Neural crest cell (in vitro differentiated cells): ENCODE measurements around the gene KIAA0319L. TPM values are rescaled to one million over a fixed set of nuclear protein-coding genes. Genes with fewer than 3 reads are reported as not detected.
"Not testable (repeated sequence)": the region's sequence is repeated elsewhere in the genome, so short reads cannot be mapped to it uniquely, and the experiment has no call there.

Experiments
- DNase-seq: peaks from one replicate; pipeline ENCODE4 v3.0.0; 2021; ENCODE audit warnings: low read depth, mixed read lengths, low spot score
- H3K27ac Mint-ChIP-seq: one replicate; pipeline ENCODE4 v1.8.0; 2021; ENCODE audit warnings: mild to moderate bottlenecking, mixed read lengths; ENCODE audit not compliant: unreplicated experiment
- H3K27me3 Mint-ChIP-seq: 2 replicates; pipeline ENCODE4 v1.8.0; 2021; ENCODE audit warnings: low read depth, mild to moderate bottlenecking, mixed read lengths
- H3K36me3 Mint-ChIP-seq: 2 replicates; pipeline ENCODE4 v1.8.0; 2021; ENCODE audit warnings: low read depth, mild to moderate bottlenecking, mixed read lengths
- H3K4me1 Mint-ChIP-seq: 2 replicates; pipeline ENCODE4 v1.8.0; 2021; ENCODE audit warnings: mixed read lengths
- H3K4me3 Mint-ChIP-seq: one replicate; pipeline ENCODE4 v1.8.0; 2021; ENCODE audit warnings: mild to moderate bottlenecking, mixed read lengths
- H3K9me3 Mint-ChIP-seq: 2 replicates; pipeline ENCODE4 v1.8.0; 2021; ENCODE audit warnings: mixed read lengths
- CTCF ChIP-seq: fragments of 200-600 bp; sonication (generic); conservative IDR thresholded peaks from 2 replicates; pipeline ENCODE4 v1.5.0; 2021; ENCODE audit warnings: antibody characterized with exemption, mild to moderate bottlenecking
- total RNA-seq: library from RNA; stranded (reverse); gene quantifications from 2 replicates; pipeline ENCODE4 v1.2.1, GENCODE V29; 2021

The KIAA0319L gene
- total RNA-seq, 1 donor from 2014 or later: 54.2 TPM

GRCh38 chr1:35475356-35475755 lies 81.8 kb downstream of the KIAA0319L start:
- Mint-ChIP-seq H3K4me1 (peaks cover 8% of the 10 kb centered on the region), H3K9me3 (peaks cover 4% of the 10 kb centered on the region), H3K4me3 (no peak overlapping the region), H3K27me3 (no peaks in the 10 kb centered on the region), H3K36me3 (peaks cover 29% of the 10 kb centered on the region), H3K27ac (no peak overlapping the region)
- DNase-seq: no peak
- no peak for TF ChIP-seq CTCF

GRCh38 chr1:35473216-35473615 lies 84.0 kb downstream of the KIAA0319L start:
- H3K4me3 Mint-ChIP-seq, H3K27ac Mint-ChIP-seq, DNase-seq, H3K27me3 Mint-ChIP-seq, H3K9me3 Mint-ChIP-seq, H3K4me1 Mint-ChIP-seq: not testable (repeated sequence)
- H3K36me3 Mint-ChIP-seq: peaks cover 36% of the 10 kb centered on the region

GRCh38 chr1:35470977-35471613 lies 86.1 kb downstream of the KIAA0319L start:
- peaks cover 35% of the 10 kb centered on the region for H3K36me3 Mint-ChIP-seq
- DNase-seq: no peak
- no peaks in the 10 kb centered on the region for H3K27me3 Mint-ChIP-seq
- peaks cover 2% of the 10 kb centered on the region for H3K9me3 Mint-ChIP-seq
- H3K4me3 Mint-ChIP-seq: no peak overlapping the region
- H3K4me1 Mint-ChIP-seq: peaks cover 8% of the 10 kb centered on the region
- no peak overlapping the region for H3K27ac Mint-ChIP-seq
- no peak for TF ChIP-seq CTCF

GRCh38 chr1:35466120-35466519 lies 91.1 kb downstream of the KIAA0319L start:
- H3K27ac Mint-ChIP-seq: no peak overlapping the region

GRCh38 chr1:35463749-35464148 lies 93.5 kb downstream of the KIAA0319L start:
- not testable (repeated sequence) for H3K27ac Mint-ChIP-seq, DNase-seq, H3K27me3 Mint-ChIP-seq, H3K4me1 Mint-ChIP-seq, H3K4me3 Mint-ChIP-seq
- Mint-ChIP-seq H3K9me3 (peaks cover 12% of the 10 kb centered on the region), H3K36me3 (peaks cover 50% of the 10 kb centered on the region)

More at GRCh38 chr1:35466120-35466519, 91.1 kb downstream of the KIAA0319L start:
- TF ChIP-seq CTCF: no peak
- no peak for DNase-seq
- H3K27me3 Mint-ChIP-seq: no peaks in the 10 kb centered on the region
- no peak overlapping the region for H3K4me3 Mint-ChIP-seq
- peaks cover 60% of the 10 kb centered on the region for H3K36me3 Mint-ChIP-seq
- H3K9me3 Mint-ChIP-seq: peaks cover 12% of the 10 kb centered on the region
- H3K4me1 Mint-ChIP-seq: peaks cover 4% of the 10 kb centered on the region

- DNase-seq: no peak
- no peak overlapping the region for H3K4me3 Mint-ChIP-seq
- peaks cover 12% of the 10 kb centered on the region for H3K9me3 Mint-ChIP-seq
- no peak overlapping the region for H3K27ac Mint-ChIP-seq
- peaks cover 46% of the 10 kb centered on the region for H3K36me3 Mint-ChIP-seq
- H3K4me1 Mint-ChIP-seq: no peaks in the 10 kb centered on the region
- no peak for TF ChIP-seq CTCF
- H3K27me3 Mint-ChIP-seq: no peaks in the 10 kb centered on the region
Observed at GRCh38 chr1:35463232-35463631, 94.0 kb downstream of the KIAA0319L start.
